ENCODE measurements around the gene BLOC1S5.

Gene BLOC1S5

GRCh38 chr6:8073758-8074157 lies 9.6 kb upstream of the BLOC1S5 start:
- H3K36me3 ChIP-seq (ENCODE audit: control insufficient read depth in 1 of 2, insufficient read depth in 2 of 2, low read length in 2 of 2): no peaks in the 10 kb centered on the region
- no peaks in the 10 kb centered on the region for H3K4me1 ChIP-seq (ENCODE audit: control insufficient read depth in 1 of 2, insufficient read depth in 2 of 2, low read length in 2 of 2)
- no peak overlapping the region for H3K23ac ChIP-seq (ENCODE audit: low read length)
- no peak overlapping the region for H3K27ac ChIP-seq (ENCODE audit: low read depth, low read length)
- H2BK12ac ChIP-seq (ENCODE audit: low read length): no peak overlapping the region
- H3K4ac ChIP-seq (ENCODE audit: low read depth, low read length): no peak overlapping the region
- no peak overlapping the region for H4K12ac ChIP-seq (ENCODE audit: low read depth, low read length)
- no peak overlapping the region for H3K14ac ChIP-seq (ENCODE audit: low read length)
- H2BK5ac ChIP-seq (ENCODE audit: low read depth, low read length, poor library complexity): no peak overlapping the region
- H4K91ac ChIP-seq (ENCODE audit: low read depth, low read length): no peak overlapping the region
- no peak overlapping the region for H3K4me2 ChIP-seq (ENCODE audit: low read length)
- H3K79me1 ChIP-seq (ENCODE audit: low read length): no peaks in the 10 kb centered on the region
- H3K79me2 ChIP-seq (ENCODE audit: control insufficient read depth, insufficient read depth, low read length, poor library complexity): no peaks in the 10 kb centered on the region
- DNase-seq: no peak
- H3K4me3 ChIP-seq (ENCODE audit: low read depth, low read length): no peak overlapping the region
- no CpG with 5 or more reads among the region's 3 CpGs for WGBS (ENCODE audit: extremely low coverage, insufficient coverage, insufficient read length)
- H3K18ac ChIP-seq (ENCODE audit: low read length): no peak overlapping the region
- H2AK5ac ChIP-seq (ENCODE audit: low read length): no peak overlapping the region
- no peak overlapping the region for H2AFZ ChIP-seq (ENCODE audit: insufficient read depth, low read length, poor library complexity)
- H3K9me3 ChIP-seq (ENCODE audit: insufficient read depth, low read depth, low read length): no peaks in the 10 kb centered on the region
- H3K27me3 ChIP-seq (ENCODE audit: insufficient read depth, low read length): no peaks in the 10 kb centered on the region
- H3K9ac ChIP-seq (ENCODE audit: low read length): no peak overlapping the region
- no peak overlapping the region for H4K8ac ChIP-seq (ENCODE audit: low read depth, low read length)
- H2BK120ac ChIP-seq (ENCODE audit: insufficient read depth, low read length, poor library complexity): no peak overlapping the region

- no peaks in the 10 kb centered on the region for H3K79me2 ChIP-seq (ENCODE audit: control insufficient read depth, insufficient read depth, low read length, poor library complexity)
- H4K91ac ChIP-seq (ENCODE audit: low read depth, low read length): no peak overlapping the region
- no peak overlapping the region for H2BK5ac ChIP-seq (ENCODE audit: low read depth, low read length, poor library complexity)
- H3K9me3 ChIP-seq (ENCODE audit: insufficient read depth, low read depth, low read length): no peaks in the 10 kb centered on the region
- H2BK12ac ChIP-seq (ENCODE audit: low read length): no peak overlapping the region
- no peak overlapping the region for H3K4ac ChIP-seq (ENCODE audit: low read depth, low read length)
- no peak overlapping the region for H2AK5ac ChIP-seq (ENCODE audit: low read length)
- no peak overlapping the region for H3K4me3 ChIP-seq (ENCODE audit: low read depth, low read length)
- H3K14ac ChIP-seq (ENCODE audit: low read length): no peak overlapping the region
- H2AFZ ChIP-seq (ENCODE audit: insufficient read depth, low read length, poor library complexity): no peak overlapping the region
- no peaks in the 10 kb centered on the region for H3K36me3 ChIP-seq (ENCODE audit: control insufficient read depth in 1 of 2, insufficient read depth in 2 of 2, low read length in 2 of 2)
- no peaks in the 10 kb centered on the region for H3K4me1 ChIP-seq (ENCODE audit: control insufficient read depth in 1 of 2, insufficient read depth in 2 of 2, low read length in 2 of 2)
- no peak overlapping the region for H3K27ac ChIP-seq (ENCODE audit: low read depth, low read length)
- no peak overlapping the region for H3K23ac ChIP-seq (ENCODE audit: low read length)
- no peak overlapping the region for H2BK120ac ChIP-seq (ENCODE audit: insufficient read depth, low read length, poor library complexity)
- no CpG with 5 or more reads among the region's 8 CpGs for WGBS (ENCODE audit: extremely low coverage, insufficient coverage, insufficient read length)
- no peak overlapping the region for H4K8ac ChIP-seq (ENCODE audit: low read depth, low read length)
- H3K79me1 ChIP-seq (ENCODE audit: low read length): no peaks in the 10 kb centered on the region
- no peak for DNase-seq
- no peak overlapping the region for H3K18ac ChIP-seq (ENCODE audit: low read length)
- no peak overlapping the region for H4K12ac ChIP-seq (ENCODE audit: low read depth, low read length)
- H3K4me2 ChIP-seq (ENCODE audit: low read length): no peak overlapping the region
- H3K27me3 ChIP-seq (ENCODE audit: insufficient read depth, low read length): no peaks in the 10 kb centered on the region
- no peak overlapping the region for H3K9ac ChIP-seq (ENCODE audit: low read length)
Measured at GRCh38 chr6:8070718-8071117, 6.5 kb upstream of the BLOC1S5 start.

GRCh38 chr6:8069631-8070284 lies 5.6 kb upstream of the BLOC1S5 start:
- no peak overlapping the region for H3K4ac ChIP-seq (ENCODE audit: low read depth, low read length)
- H2BK5ac ChIP-seq (ENCODE audit: low read depth, low read length, poor library complexity): no peak overlapping the region
- H3K4me2 ChIP-seq (ENCODE audit: low read length): no peak overlapping the region
- no peaks in the 10 kb centered on the region for H3K4me1 ChIP-seq (ENCODE audit: control insufficient read depth in 1 of 2, insufficient read depth in 2 of 2, low read length in 2 of 2)
- H3K36me3 ChIP-seq (ENCODE audit: control insufficient read depth in 1 of 2, insufficient read depth in 2 of 2, low read length in 2 of 2): no peaks in the 10 kb centered on the region
- no peak overlapping the region for H2BK12ac ChIP-seq (ENCODE audit: low read length)
- H3K27ac ChIP-seq (ENCODE audit: low read depth, low read length): no peak overlapping the region
- no peak overlapping the region for H2BK120ac ChIP-seq (ENCODE audit: insufficient read depth, low read length, poor library complexity)
- H4K8ac ChIP-seq (ENCODE audit: low read depth, low read length): no peak overlapping the region
- H2AK5ac ChIP-seq (ENCODE audit: low read length): no peak overlapping the region
- H4K12ac ChIP-seq (ENCODE audit: low read depth, low read length): no peak overlapping the region
- no peak for DNase-seq
- no peaks in the 10 kb centered on the region for H3K79me1 ChIP-seq (ENCODE audit: low read length)
- H2AFZ ChIP-seq (ENCODE audit: insufficient read depth, low read length, poor library complexity): no peak overlapping the region
- H3K9me3 ChIP-seq (ENCODE audit: insufficient read depth, low read depth, low read length): no peaks in the 10 kb centered on the region
- H3K23ac ChIP-seq (ENCODE audit: low read length): no peak overlapping the region
- H3K79me2 ChIP-seq (ENCODE audit: control insufficient read depth, insufficient read depth, low read length, poor library complexity): no peaks in the 10 kb centered on the region
- no peak overlapping the region for H4K91ac ChIP-seq (ENCODE audit: low read depth, low read length)
- no peak overlapping the region for H3K14ac ChIP-seq (ENCODE audit: low read length)
- H3K27me3 ChIP-seq (ENCODE audit: insufficient read depth, low read length): no peaks in the 10 kb centered on the region
- no peak overlapping the region for H3K9ac ChIP-seq (ENCODE audit: low read length)
- H3K4me3 ChIP-seq (ENCODE audit: low read depth, low read length): no peak overlapping the region
- no peak overlapping the region for H3K18ac ChIP-seq (ENCODE audit: low read length)
- WGBS (ENCODE audit: extremely low coverage, insufficient coverage, insufficient read length): no CpG with 5 or more reads among the region's 3 CpGs

GRCh38 chr6:8069151-8069550 lies 5.0 kb upstream of the BLOC1S5 start:
- no peak overlapping the region for H2AK5ac ChIP-seq (ENCODE audit: low read length)
- no peak overlapping the region for H3K9ac ChIP-seq (ENCODE audit: low read length)
- H2AFZ ChIP-seq (ENCODE audit: insufficient read depth, low read length, poor library complexity): no peak overlapping the region
- no peak overlapping the region for H3K4me3 ChIP-seq (ENCODE audit: low read depth, low read length)
- H2BK12ac ChIP-seq (ENCODE audit: low read length): no peak overlapping the region
- no peak overlapping the region for H4K91ac ChIP-seq (ENCODE audit: low read depth, low read length)
- H3K18ac ChIP-seq (ENCODE audit: low read length): no peak overlapping the region
- no peak for DNase-seq
- no peaks in the 10 kb centered on the region for H3K36me3 ChIP-seq (ENCODE audit: control insufficient read depth in 1 of 2, insufficient read depth in 2 of 2, low read length in 2 of 2)
- H3K9me3 ChIP-seq (ENCODE audit: insufficient read depth, low read depth, low read length): no peaks in the 10 kb centered on the region
- no peak overlapping the region for H2BK5ac ChIP-seq (ENCODE audit: low read depth, low read length, poor library complexity)
- H3K4me1 ChIP-seq (ENCODE audit: control insufficient read depth in 1 of 2, insufficient read depth in 2 of 2, low read length in 2 of 2): no peaks in the 10 kb centered on the region
- H3K27me3 ChIP-seq (ENCODE audit: insufficient read depth, low read length): no peaks in the 10 kb centered on the region
- WGBS (ENCODE audit: extremely low coverage, insufficient coverage, insufficient read length): no CpG with 5 or more reads among the region's 4 CpGs
- no peak overlapping the region for H4K8ac ChIP-seq (ENCODE audit: low read depth, low read length)
- H3K14ac ChIP-seq (ENCODE audit: low read length): no peak overlapping the region
- peaks cover under 1% of the 10 kb centered on the region for H3K79me1 ChIP-seq (ENCODE audit: low read length)
- H3K27ac ChIP-seq (ENCODE audit: low read depth, low read length): no peak overlapping the region
- H2BK120ac ChIP-seq (ENCODE audit: insufficient read depth, low read length, poor library complexity): no peak overlapping the region
- H3K23ac ChIP-seq (ENCODE audit: low read length): no peak overlapping the region
- no peak overlapping the region for H4K12ac ChIP-seq (ENCODE audit: low read depth, low read length)
- no peak overlapping the region for H3K4ac ChIP-seq (ENCODE audit: low read depth, low read length)
- no peak overlapping the region for H3K4me2 ChIP-seq (ENCODE audit: low read length)
- H3K79me2 ChIP-seq (ENCODE audit: control insufficient read depth, insufficient read depth, low read length, poor library complexity): no peaks in the 10 kb centered on the region
